ENCODE data around the gene BAHCC1.
A peak's percentile ranks its signal among the peaks of the same experiment; 100 is the strongest.

BAHCC1 gene

GRCh38 chr17:81440051-81440471 lies 44.8 kb downstream of the BAHCC1 start:
- H3K4me3 ChIP-seq (ENCODE audit: low read depth, low read length), result no peak overlapping the region
- TF ChIP-seq CTCF (IDR thresholded peaks at IDR 0.05; ENCODE audit: borderline replicate concordance, insufficient read depth, low read depth, low read length), result no peak

- TF ChIP-seq CTCF (IDR thresholded peaks at IDR 0.05; ENCODE audit: borderline replicate concordance, insufficient read depth, low read depth, low read length), result peak; percentile 80
- H3K4me3 ChIP-seq (ENCODE audit: low read depth, low read length), result no peak overlapping the region
Observed at GRCh38 chr17:81440511-81441244, 45.4 kb downstream of the BAHCC1 start.

- H3K4me3 ChIP-seq (ENCODE audit: low read depth, low read length), result no peak overlapping the region
- no peak for TF ChIP-seq CTCF (IDR thresholded peaks at IDR 0.05; ENCODE audit: borderline replicate concordance, insufficient read depth, low read depth, low read length)
Observed at GRCh38 chr17:81442791-81443190, 47.5 kb downstream of the BAHCC1 start.

- H3K4me3 ChIP-seq (ENCODE audit: low read depth, low read length), result no peak overlapping the region
- no peak for TF ChIP-seq CTCF (IDR thresholded peaks at IDR 0.05; ENCODE audit: borderline replicate concordance, insufficient read depth, low read depth, low read length)
Observed at GRCh38 chr17:81443269-81443668, 48.0 kb downstream of the BAHCC1 start.

- H3K4me3 ChIP-seq (ENCODE audit: low read depth, low read length), result no peak overlapping the region
- no peak for TF ChIP-seq CTCF (IDR thresholded peaks at IDR 0.05; ENCODE audit: borderline replicate concordance, insufficient read depth, low read depth, low read length)
Observed at GRCh38 chr17:81444610-81445339, 49.5 kb downstream of the BAHCC1 start.

- no peak for TF ChIP-seq CTCF (IDR thresholded peaks at IDR 0.05; ENCODE audit: borderline replicate concordance, insufficient read depth, low read depth, low read length)
- no peak overlapping the region for H3K4me3 ChIP-seq (ENCODE audit: low read depth, low read length)
Observed at GRCh38 chr17:81445642-81446503, 50.6 kb downstream of the BAHCC1 start.
